NCI-H2107 (cell line): ENCODE results near the gene SREBF2.
"Not testable (repeated sequence)": the region's sequence is repeated elsewhere in the genome, so short reads cannot be mapped to it uniquely, and the experiment has no call there.

Source experiments
- DNase-seq: peaks from one replicate; lab custom pipeline; 2025; lab: John Stamatoyannopoulos, UW

Gene SREBF2

DNA sequence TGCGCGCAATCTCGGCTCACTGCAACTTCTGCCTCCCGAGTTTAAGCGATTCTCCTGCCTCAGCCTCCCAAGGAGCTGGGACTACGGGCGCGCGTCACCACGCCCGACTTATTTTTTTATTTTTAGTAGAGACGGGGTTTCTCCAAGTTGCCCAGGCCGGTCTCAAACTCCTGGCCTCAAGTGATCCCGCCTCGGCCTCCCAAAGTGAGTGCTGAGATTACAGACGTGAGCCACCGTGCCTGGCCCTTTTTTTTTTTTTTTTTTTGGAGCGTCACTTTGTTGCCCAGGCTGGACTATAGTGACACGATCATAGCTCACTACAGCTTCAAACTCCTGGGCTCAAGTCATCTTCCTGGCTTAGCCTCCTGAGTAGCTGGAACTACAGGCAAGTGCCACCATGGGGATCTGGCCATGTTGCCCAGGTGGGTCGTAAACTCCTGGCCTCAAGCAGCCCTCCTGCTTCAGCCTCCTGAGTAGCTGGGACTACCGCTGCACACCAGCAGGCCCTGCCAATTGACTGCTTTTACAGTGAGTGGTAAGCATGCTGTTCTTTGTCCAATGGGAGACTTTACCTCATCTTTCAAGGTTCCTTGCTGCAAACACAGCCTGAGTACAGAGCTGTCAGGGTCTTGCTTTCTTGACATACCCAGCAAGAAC lies 114.6 kb downstream of the SREBF2 start:
- DNase-seq = no peak

DNA sequence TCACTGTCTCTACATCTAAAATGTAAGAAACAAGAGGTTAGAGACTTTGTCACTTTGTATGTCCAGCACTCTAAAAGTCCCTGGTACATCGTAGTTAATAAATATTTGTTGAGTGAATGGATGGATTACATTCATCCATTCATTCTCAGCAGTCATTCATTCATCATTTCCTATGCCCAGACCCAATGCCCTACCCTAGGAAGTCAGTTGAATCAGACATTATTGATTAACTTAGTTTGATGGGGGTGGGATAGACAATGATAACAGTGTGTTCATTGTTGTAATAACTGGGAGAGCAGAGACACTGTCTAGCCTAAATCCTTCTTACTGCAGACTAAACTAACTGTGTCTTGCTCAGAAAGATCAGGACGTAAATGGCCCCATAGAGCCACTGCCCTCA lies 115.2 kb downstream of the SREBF2 start:
- no peak for DNase-seq

DNA sequence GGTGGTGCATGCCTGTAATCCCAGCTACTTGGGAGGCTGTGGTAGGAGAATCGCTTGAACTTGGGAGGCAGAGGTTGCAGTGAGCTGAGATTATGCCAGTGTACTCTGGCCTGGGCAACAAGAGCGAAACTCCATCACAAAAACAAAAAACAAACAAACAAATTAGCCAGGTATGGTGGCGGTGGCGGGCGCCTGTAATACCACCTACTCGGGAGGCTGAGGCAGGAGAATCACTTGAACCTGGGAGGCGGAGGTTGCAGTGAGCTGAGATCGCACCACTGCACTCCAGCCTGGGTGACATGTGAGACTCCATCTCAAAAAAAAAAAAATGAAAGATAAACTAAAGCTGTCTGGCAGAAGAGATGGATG lies 116.0 kb downstream of the SREBF2 start:
- not testable (repeated sequence) for DNase-seq

GRCh38 chr22:41949297-41949965 lies 116.5 kb downstream of the SREBF2 start:
- DNase-seq = no peak

DNA sequence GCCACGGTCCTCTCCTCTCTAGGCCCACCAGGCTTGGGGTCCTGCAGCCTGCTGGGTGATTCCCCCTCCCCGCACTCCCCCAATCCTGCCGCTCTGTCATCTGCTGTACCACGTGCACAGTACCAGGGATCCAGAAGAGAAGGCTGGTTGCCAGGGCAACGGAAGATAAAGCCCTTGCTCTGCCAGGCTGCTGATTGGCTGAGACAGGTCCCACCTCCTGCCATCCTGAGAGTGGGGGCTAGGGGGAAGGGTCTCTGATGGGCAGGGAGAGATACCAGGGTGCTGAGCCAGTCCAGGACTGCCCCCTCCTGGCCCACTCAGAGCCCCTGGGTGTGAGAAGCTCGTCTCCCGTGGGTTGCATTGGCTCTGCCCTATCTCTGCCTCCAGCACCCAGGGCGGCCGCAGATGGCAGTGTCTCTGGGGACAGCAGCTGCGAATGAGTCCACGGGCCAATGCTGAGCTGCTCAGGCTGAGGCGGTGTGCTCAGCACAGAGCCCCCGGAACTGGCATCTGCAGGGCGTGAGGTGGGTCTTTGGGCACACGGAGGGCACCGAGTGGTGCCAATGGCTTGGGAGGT lies 119.1 kb downstream of the SREBF2 start, which contains the start of gene SMIM45:
TSS of gene SMIM45 (plus strand) at position 253 of the 577 bp plus-strand sequence.
- DNase-seq = no peak

- DNase-seq = no peak
These were observed 119.8 kb downstream of the SREBF2 start for GRCh38 chr22:41952713-41953112.
